Ishikawa (cell line): Measurements from ENCODE around the gene BCL2L11.

Source experiments
- CEBPB ChIP-seq: IDR thresholded peaks from 2 replicates; pipeline ENCODE4 v1.6.1; 2012
- CREB1 ChIP-seq: IDR thresholded peaks from 2 replicates; pipeline ENCODE4 v1.6.1; 2012; ENCODE audit warnings: low read depth
- EGR1 ChIP-seq: IDR thresholded peaks from 2 replicates; pipeline ENCODE4 v1.6.1; 2012
- EP300 ChIP-seq: IDR thresholded peaks from 2 replicates; pipeline ENCODE4 v1.6.1; 2012; ENCODE audit warnings: borderline replicate concordance
- FOXM1 ChIP-seq: IDR thresholded peaks from 2 replicates; pipeline ENCODE4 v1.6.1; 2012; ENCODE audit warnings: low read depth, borderline replicate concordance
- MAX ChIP-seq: IDR thresholded peaks from 2 replicates; pipeline ENCODE4 v1.6.1; 2012
- NFIC ChIP-seq: IDR thresholded peaks from 2 replicates; pipeline ENCODE4 v1.6.1; 2012
- RAD21 ChIP-seq: IDR thresholded peaks from 2 replicates; pipeline ENCODE4 v1.6.1; 2012; ENCODE audit warnings: low read depth
- REST ChIP-seq: IDR thresholded peaks from 2 replicates; pipeline ENCODE4 v1.6.1; 2012; ENCODE audit warnings: low read depth, mild to moderate bottlenecking
- TAF1 ChIP-seq: IDR thresholded peaks from 2 replicates; pipeline ENCODE4 v1.6.1; 2012; ENCODE audit warnings: low read depth, mild to moderate bottlenecking
- TCF12 ChIP-seq: IDR thresholded peaks from 2 replicates; pipeline ENCODE4 v1.6.1; 2012; ENCODE audit warnings: low read depth
- TEAD4 ChIP-seq: IDR thresholded peaks from 2 replicates; pipeline ENCODE4 v1.6.1; 2012
- USF1 ChIP-seq: IDR thresholded peaks from 2 replicates; pipeline ENCODE4 v1.6.1; 2012
- YY1 ChIP-seq: IDR thresholded peaks from 2 replicates; pipeline ENCODE4 v1.6.1; 2012; ENCODE audit warnings: low read depth
- ZBTB7A ChIP-seq: IDR thresholded peaks from 2 replicates; pipeline ENCODE4 v1.6.1; 2012; ENCODE audit warnings: low read depth

The BCL2L11 gene

GRCh38 chr2:111120253-111121027, at the start of gene BCL2L11:
TSS of gene BCL2L11 (plus strand) at chr2:111120914. CDS start at chr2:111123746, 2,832 bp downstream.
- TF ChIP-seq ZBTB7A (peak; percentile 62), TCF12 (peak; percentile 51; the same call in 1 of the 2 replicates), REST (no peak), CEBPB (no peak), RAD21 (no peak; the same call in 1 of the 2 replicates), NFIC (0 out of 2 replicates have a peak, but pooled peaks have one; percentile 5), USF1 (no peak), EGR1 (0 out of 2 replicates have a peak, but pooled peaks have one; percentile 17), YY1 (no peak; the same call in 1 of the 2 replicates), CREB1 (no peak), TEAD4 (no peak), MAX (peak; percentile 92), TAF1 (peak; percentile 89)

GRCh38 chr2:111071600-111072171, 49.0 kb upstream of the BCL2L11 start:
- TF ChIP-seq REST, result no peak
- TF ChIP-seq RAD21, result no peak
- no peak for TF ChIP-seq FOXM1
- no peak for TF ChIP-seq ZBTB7A
- TF ChIP-seq YY1, result no peak
- no peak for TF ChIP-seq CREB1
- no peak for TF ChIP-seq TCF12
- peak; percentile 90 for TF ChIP-seq USF1
- TF ChIP-seq CEBPB, result no peak
- TF ChIP-seq NFIC, result no peak
- TF ChIP-seq EP300, result peak; percentile 49; the same call in 1 of the 2 replicates
- TF ChIP-seq EGR1, result no peak
- no peak for TF ChIP-seq TEAD4
- TF ChIP-seq TAF1, result no peak

- TF ChIP-seq EGR1, result no peak
- TF ChIP-seq RAD21, result no peak
- 0 out of 2 replicates have a peak, but pooled peaks have one; percentile 58 for TF ChIP-seq FOXM1
- TF ChIP-seq TCF12, result peak; percentile 95
- TF ChIP-seq TAF1, result no peak
- peak; percentile 51; the same call in 1 of the 2 replicates for TF ChIP-seq MAX
- TF ChIP-seq REST, result no peak
- TF ChIP-seq NFIC, result peak; percentile 99
- no peak for TF ChIP-seq ZBTB7A
- TF ChIP-seq EP300, result peak; percentile 90
- TF ChIP-seq TEAD4, result peak; percentile 93
- TF ChIP-seq USF1, result no peak
- TF ChIP-seq YY1, result no peak
- TF ChIP-seq CEBPB, result 0 out of 2 replicates have a peak, but pooled peaks have one; percentile 40
- TF ChIP-seq CREB1, result no peak
Measured at GRCh38 chr2:111072220-111072871, 48.4 kb upstream of the BCL2L11 start.
